HG03558 (cell line): ENCODE results near the gene DBN1.

Experiments used
- ATAC-seq: cut with Tn5 transposase; IDR thresholded peaks from one replicate; pipeline ENCODE4 v1.9.1; 2021; ENCODE audit warnings: moderate number of reproducible peaks; ENCODE audit not compliant: unreplicated experiment; ENCODE audit errors: extremely low read depth

DBN1 gene

GRCh38 chr5:177473443-177474001 lies at the start of gene DBN1:
Gene DBN1, minus strand, starts transcription at chr5:177473634. Its CDS starts 113 bp downstream, at chr5:177473521.
- no peak for ATAC-seq

DNA sequence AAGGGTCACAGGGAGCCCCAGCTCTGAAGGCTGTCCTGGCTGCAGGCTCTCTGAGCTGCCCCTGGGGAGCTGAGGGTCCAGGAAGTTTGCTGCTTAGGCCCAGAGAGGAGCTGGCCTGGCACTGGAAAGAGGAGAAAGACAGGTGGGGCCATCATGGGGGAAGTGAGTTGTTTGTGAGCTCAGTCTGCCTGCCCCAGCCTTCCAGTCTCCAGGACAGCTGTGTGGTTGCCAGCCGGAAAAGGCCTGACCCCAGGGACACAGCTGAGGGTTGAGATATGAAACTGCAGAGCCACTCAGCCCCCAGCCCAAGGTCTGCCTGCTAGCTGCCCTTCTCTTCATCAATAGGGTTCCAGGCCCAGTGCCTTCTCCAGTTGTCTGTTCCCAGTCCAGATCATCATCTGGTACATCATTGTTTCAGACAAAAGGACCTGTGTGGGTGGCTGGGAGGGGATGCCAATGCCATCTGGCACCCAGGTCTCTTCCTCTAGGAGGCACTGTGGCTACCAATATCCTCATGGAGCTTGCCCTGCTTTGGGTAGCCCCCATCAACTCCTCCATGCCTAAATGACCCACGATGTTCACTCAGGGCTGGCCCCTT lies 47.6 kb upstream of the DBN1 start:
- ATAC-seq: no peak

DNA sequence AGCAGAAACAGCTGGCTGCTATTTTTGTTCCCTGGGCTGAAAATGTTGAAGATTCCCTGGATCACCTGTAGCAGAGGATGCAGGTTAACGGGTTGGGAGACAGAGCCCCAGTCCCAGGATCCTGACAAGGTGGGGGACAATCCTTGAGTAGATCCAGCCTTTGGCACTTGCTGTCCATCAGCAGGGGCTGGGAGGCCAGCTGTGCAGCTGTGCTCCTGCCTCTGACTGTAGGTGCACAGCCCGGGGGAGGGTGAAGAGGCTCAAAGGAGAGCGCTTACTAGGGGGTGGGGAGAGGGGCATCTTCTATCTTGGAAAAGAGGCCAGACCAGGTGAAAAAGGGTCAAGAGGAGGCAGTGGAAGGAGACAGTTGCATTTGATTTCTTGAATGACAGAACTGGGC lies 46.8 kb upstream of the DBN1 start:
- no peak for ATAC-seq

GRCh38 chr5:177519463-177520235 lies 46.2 kb upstream of the DBN1 start:
- no peak for ATAC-seq

DNA sequence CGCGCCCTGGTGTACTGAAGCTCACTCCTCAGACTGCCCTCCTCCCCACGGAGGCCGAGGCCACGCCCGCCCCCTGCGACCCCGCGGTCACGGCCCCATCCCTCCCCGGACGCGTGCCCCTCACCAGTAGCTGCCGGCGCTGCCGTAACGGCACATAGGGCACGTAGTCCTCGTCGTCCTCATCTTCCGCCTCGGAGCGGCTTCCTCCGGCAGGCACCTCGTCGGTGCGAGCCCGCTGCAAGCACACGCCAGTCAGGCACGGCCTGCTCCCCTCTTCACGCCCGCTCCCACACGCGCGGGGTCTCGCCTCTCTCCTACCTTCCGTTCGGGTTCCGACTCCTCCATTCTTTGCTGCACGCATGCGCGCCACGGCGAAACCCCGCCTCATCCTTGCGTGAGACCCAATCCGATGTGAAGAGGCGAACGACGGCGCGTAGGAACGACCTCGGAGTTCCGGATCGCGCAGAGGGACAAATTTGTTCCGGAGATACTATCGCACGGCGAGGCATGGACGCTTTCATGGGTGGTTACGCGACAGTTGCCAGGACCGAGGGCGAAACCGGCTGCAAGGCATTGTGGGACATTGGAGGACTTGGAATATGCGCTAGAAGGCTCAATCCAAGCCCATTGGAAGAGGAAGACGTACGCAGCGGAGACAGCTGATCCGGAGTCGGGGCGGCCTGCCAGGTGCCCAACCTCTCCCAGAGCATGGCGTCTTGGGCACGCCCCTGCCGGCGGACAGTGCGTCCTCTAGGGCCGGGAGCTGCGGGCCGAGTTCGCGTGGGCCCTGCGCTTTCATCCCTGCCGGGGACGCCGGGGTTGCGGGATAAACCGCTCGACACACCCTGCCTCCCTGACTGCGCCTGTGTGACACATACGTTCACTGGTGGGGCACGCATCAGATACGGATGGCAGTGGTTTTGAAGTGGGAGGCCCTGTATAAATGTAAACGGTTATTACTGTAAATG lies 43.5 kb upstream of the DBN1 start, which contains the start of gene DDX41:
Gene DDX41 (minus strand): TSS at position 361 of the 968 bp plus-strand sequence. CDS start 16 bp downstream, at position 345.
- peak; percentile 79 for ATAC-seq

GRCh38 chr5:177515580-177515979 lies 42.1 kb upstream of the DBN1 start:
- ATAC-seq: no peak

GRCh38 chr5:177514541-177514940 lies 41.1 kb upstream of the DBN1 start:
- ATAC-seq: no peak

DNA sequence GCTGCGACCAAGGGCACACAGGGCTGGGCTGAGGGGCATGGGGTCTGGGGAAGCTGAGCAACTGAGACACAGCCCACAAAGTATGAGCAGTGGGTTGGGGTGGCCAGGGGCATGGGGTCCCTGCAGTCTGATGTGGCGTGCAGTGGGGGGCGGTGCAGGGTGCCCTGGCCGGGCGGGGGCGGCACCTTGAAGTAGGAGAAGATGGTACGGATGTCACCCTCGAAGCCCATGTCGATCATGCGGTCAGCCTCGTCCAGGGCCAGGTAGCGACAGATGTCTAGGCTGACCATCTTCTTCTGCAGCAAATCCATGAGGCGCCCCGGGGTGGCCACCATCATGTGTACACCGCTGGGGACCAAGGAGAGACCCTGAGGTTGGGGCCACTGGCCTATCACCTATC lies 40.1 kb upstream of the DBN1 start:
- no peak for ATAC-seq

DNA sequence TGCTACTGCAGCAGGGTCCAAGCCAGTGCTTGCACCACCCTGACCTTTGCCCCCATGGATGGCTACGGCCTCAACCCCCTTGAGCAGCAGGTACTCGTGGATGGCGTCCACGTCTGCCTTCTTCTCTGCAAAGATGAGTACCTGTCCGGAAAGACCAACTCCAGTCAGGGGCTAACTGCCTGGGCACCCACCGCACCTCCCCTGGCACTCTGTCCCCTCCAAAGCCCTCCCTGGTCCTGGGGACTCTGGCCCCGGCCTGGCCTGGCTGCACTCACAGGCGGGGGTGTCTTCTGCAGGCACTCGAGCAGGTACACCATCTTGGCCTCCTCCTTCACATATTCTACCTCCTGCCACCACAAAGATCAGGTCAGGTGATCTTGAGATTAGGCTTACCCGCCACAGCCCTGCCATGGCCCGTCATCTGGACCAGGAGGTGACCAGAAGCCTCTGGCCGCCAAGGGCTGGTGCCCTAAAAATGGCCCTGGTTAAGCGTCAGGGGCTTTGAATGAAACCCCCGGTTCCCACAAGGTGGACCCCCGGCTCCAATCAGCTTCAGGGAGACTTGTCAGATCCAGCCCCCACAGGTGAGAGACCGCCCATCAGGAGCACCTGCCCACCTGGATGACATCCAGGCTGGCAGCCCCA lies 39.4 kb upstream of the DBN1 start:
- no peak for ATAC-seq

- ATAC-seq: no peak
These were observed 38.6 kb upstream of the DBN1 start for GRCh38 chr5:177511796-177512675.

GRCh38 chr5:177511181-177511580 lies 37.7 kb upstream of the DBN1 start:
- ATAC-seq: no peak

- ATAC-seq: no peak
These were observed 37.2 kb upstream of the DBN1 start for GRCh38 chr5:177510567-177511053.

DNA sequence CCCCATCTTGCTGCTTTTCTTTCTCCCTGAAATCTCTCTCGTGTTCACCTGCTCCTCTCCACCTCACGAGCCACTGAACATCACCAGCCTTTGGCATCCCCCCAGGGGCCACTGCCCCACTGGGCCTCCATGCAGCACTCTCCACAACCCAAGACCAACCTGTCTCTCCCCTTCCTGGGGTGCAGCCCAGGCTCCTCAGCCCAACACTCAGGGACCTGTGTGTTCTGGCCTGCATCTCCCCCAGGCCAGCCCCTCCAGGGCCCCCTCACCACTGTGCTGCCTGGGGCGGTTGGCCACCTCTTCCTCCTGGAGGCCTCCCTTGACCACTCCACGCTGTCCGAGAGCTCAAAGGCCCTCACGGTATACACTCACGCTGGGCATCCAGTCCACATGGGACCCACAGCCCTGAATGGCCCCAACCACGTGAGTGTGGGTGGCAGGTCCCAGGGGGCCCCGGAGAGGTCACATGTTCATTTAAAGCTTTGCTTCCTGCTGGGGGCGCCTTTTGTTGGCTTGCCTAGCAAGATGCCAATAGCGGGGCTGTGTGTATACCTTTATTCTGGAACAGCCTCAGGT lies 36.6 kb upstream of the DBN1 start:
- ATAC-seq: no peak

GRCh38 chr5:177509381-177509951 lies 36.0 kb upstream of the DBN1 start, which contains the start of gene DOK3:
Gene DOK3, minus strand, starts transcription at chr5:177509826. Its CDS starts 286 bp downstream, at chr5:177509540.
- no peak for ATAC-seq

DNA sequence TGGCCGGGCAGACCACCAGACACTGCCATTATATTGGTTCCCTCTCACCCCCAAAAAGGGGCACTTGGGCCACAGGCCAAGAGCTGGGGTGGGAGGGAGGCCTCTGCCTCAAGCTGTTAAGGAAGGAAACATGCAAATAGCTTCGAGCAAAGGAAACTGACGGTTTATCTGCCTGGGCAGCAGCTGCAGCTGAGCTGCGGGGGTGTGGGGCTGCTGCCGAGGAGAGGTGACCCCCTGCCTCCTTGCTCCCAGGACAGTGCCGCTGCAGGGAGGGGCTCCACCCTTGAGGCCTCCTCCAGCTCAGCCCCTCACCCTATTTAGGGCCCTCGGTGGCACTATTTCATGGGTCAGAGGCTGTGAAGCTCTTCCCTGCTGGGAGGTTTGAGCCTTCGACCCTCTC lies 35.4 kb upstream of the DBN1 start:
- ATAC-seq: no peak

DNA sequence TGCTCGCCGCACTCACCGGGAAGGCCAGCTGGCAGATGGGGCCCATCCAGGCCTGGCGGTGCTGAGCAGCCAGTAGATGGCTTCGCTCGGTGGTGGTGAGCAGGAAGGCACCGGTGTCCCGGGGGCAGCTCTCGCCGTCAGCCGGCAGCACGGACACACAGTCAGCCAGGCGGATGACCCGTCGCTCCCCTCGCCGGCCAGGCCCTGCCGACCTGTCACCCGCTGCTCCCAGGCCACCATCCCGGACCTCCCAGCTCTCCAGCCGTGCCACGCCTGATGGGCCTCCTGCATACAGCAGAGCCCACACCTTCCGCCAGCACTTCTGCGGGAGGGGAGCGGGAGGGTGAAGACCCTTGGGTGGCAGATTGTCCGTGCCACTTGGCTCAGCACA lies 34.8 kb upstream of the DBN1 start:
- no peak for ATAC-seq

GRCh38 chr5:177507596-177508220 lies 34.3 kb upstream of the DBN1 start:
- ATAC-seq: no peak

GRCh38 chr5:177507165-177507564 lies 33.7 kb upstream of the DBN1 start:
- no peak for ATAC-seq
